Liver (tissue), 9 donors: Measurements from ENCODE around the gene C1GALT1C1. TPM values are rescaled to one million over a fixed set of nuclear protein-coding genes. Genes with fewer than 3 reads are reported as not detected.

Experiments used
- DNase-seq: peaks from one replicate; pipeline ENCODE4 v3.0.0-alpha.2; 2017; ENCODE audit warnings: low spot score
- H3K27ac ChIP-seq, 2 donors: one replicate each; pipeline ENCODE4 v1.7.0; 2013; ENCODE audit warnings: inconsistent platforms in 2 of 2, low read length in 2 of 2, control low read depth in 1 of 2, low read depth in 1 of 2, mild to moderate bottlenecking in 1 of 2
- H3K27me3 ChIP-seq, 4 donors: one replicate each; pipeline versions ENCODE4 v1.6.1 to v1.7.0; 2013; ENCODE audit warnings: low read length in 3 of 4, inconsistent platforms in 1 of 4, mild to moderate bottlenecking in 1 of 4, moderate library complexity in 1 of 4; ENCODE audit not compliant: control insufficient read depth in 4 of 4, insufficient read depth in 4 of 4
- H3K36me3 ChIP-seq, 4 donors: one replicate each; pipeline versions ENCODE4 v1.6.1 to v1.7.0; 2013; ENCODE audit warnings: low read length in 3 of 4, mild to moderate bottlenecking in 3 of 4, low read depth in 1 of 4, moderate library complexity in 1 of 4; ENCODE audit not compliant: control insufficient read depth in 4 of 4, insufficient read depth in 3 of 4
- H3K4me1 ChIP-seq, 4 donors: one replicate each; pipeline versions ENCODE4 v1.6.1 to v1.7.0; 2013; ENCODE audit warnings: low read length in 3 of 4, mild to moderate bottlenecking in 3 of 4, moderate library complexity in 1 of 4; ENCODE audit not compliant: control insufficient read depth in 4 of 4, insufficient read depth in 4 of 4
- H3K4me3 ChIP-seq, 3 donors: one replicate each; pipeline versions ENCODE4 v1.6.1 to v1.7.0; 2013; ENCODE audit warnings: low read length in 3 of 3, control low read depth in 1 of 3, low read depth in 1 of 3, mild to moderate bottlenecking in 1 of 3
- H3K9ac ChIP-seq, 2 donors: one replicate each; pipeline ENCODE4 v1.7.0; 2013; ENCODE audit warnings: low read length in 2 of 2, mild to moderate bottlenecking in 2 of 2, moderate library complexity in 2 of 2, control low read depth in 1 of 2, low read depth in 1 of 2
- H3K9me3 ChIP-seq, 4 donors: one replicate each; pipeline versions ENCODE4 v1.6.1 to v1.7.0; 2013; ENCODE audit warnings: low read length in 3 of 4; ENCODE audit not compliant: control insufficient read depth in 4 of 4
- FOXA2 ChIP-seq: IDR thresholded peaks from 2 replicates; pipeline ENCODE4 v1.6.1; 2016; ENCODE audit warnings: antibody characterized with exemption
- GABPA ChIP-seq, 2 donors: IDR thresholded peaks in 1 of 2; conservative IDR thresholded peaks in 1 of 2; 2 replicates each; pipeline ENCODE4 v1.6.1; 2016; ENCODE audit warnings: antibody characterized with exemption in 2 of 2, mild to moderate bottlenecking in 1 of 2, moderate library complexity in 1 of 2
- HNF4A ChIP-seq, 2 donors: conservative IDR thresholded peaks; 2 replicates each; pipeline ENCODE4 v1.6.1; 2016; ENCODE audit warnings: antibody characterized with exemption in 2 of 2, mild to moderate bottlenecking in 2 of 2
- HNF4G ChIP-seq: IDR thresholded peaks from 2 replicates; pipeline ENCODE4 v1.6.1; 2016; ENCODE audit warnings: antibody characterized with exemption
- JUND ChIP-seq, 2 donors: IDR thresholded peaks; 2 replicates each; pipeline ENCODE4 v1.6.1; 2016; ENCODE audit warnings: antibody characterized with exemption in 2 of 2
- NR2F2 ChIP-seq: IDR thresholded peaks from 2 replicates; pipeline ENCODE4 v1.6.1; 2016; ENCODE audit warnings: antibody characterized with exemption
- RAD21 ChIP-seq, 2 donors: IDR thresholded peaks; 2 replicates each; pipeline ENCODE4 v1.6.1; 2016; ENCODE audit warnings: antibody characterized with exemption in 2 of 2, mild to moderate bottlenecking in 2 of 2
- RXRA ChIP-seq, 2 donors: IDR thresholded peaks; 2 replicates each; pipeline ENCODE4 v1.6.1; 2017 to 2018; ENCODE audit warnings: antibody characterized with exemption in 2 of 2, mild to moderate bottlenecking in 1 of 2
- SP1 ChIP-seq: IDR thresholded peaks from 2 replicates; pipeline ENCODE4 v1.6.1; 2018; ENCODE audit warnings: antibody characterized with exemption, mild to moderate bottlenecking
- TAF1 ChIP-seq: conservative IDR thresholded peaks from 2 replicates; pipeline ENCODE4 v1.6.1; 2016; ENCODE audit warnings: antibody characterized with exemption, mild to moderate bottlenecking
- YY1 ChIP-seq: IDR thresholded peaks from 2 replicates; pipeline ENCODE4 v1.6.1; 2016; ENCODE audit warnings: antibody characterized with exemption, mild to moderate bottlenecking
- WGBS: extraction: QIAGEN DNeasy Blood & Tissue Kit; methylation state at CpG from one replicate; pipeline ENCODE4 v1.1.7; 2013; 5-methylcytosine and 5-hydroxymethylcytosine counted together
- polyA plus RNA-seq, 2 donors: library from polyadenylated mRNA; stranded (reverse) in 1 of 2; unstranded in 1 of 2; fragments of 200-250 nt in 1 of 2; fragments of >200 nt in 1 of 2; fragmentation: Nextera tagmentation in 1 of 2; extraction: Ambion mirVana in 1 of 2; gene quantifications; one replicate each; pipeline versions ENCODE4 v1.2.1 to v1.2.3, GENCODE V29; 2013 to 2015
- total RNA-seq, 2 donors: library from RNA; depleted of rRNA; stranded (reverse); fragments of >200 nt; gene quantifications; one replicate each; pipeline ENCODE4 v1.2.3, GENCODE V29; 2014
- TF ChIP-seq, protein P1 (sequence below): IDR thresholded peaks from 2 replicates; pipeline ENCODE4 v1.6.1; 2016; ENCODE audit warnings: antibody characterized with exemption, mild to moderate bottlenecking
- TF ChIP-seq, protein P2 (sequence below): IDR thresholded peaks from 2 replicates; pipeline ENCODE4 v1.6.1; 2016; ENCODE audit warnings: antibody characterized with exemption
- TF ChIP-seq, protein P3 (sequence below): IDR thresholded peaks from 2 replicates; pipeline ENCODE4 v1.6.1; 2016; ENCODE audit warnings: antibody characterized with exemption
- TF ChIP-seq, protein P4 (sequence below): IDR thresholded peaks from 2 replicates; pipeline ENCODE4 v1.6.1; 2016; ENCODE audit warnings: antibody characterized with exemption
- donor health status: healthy.
- donor health status: healthy.
- donor health status: healthy.
- donor health status: healthy.
- donor health status: healthy.

The C1GALT1C1 gene
- total RNA-seq, result 10 to 100 TPM; 18.9 to 24.3 TPM
- polyA plus RNA-seq, result 10 to 100 TPM; 16.8 to 25.9 TPM

DNA sequence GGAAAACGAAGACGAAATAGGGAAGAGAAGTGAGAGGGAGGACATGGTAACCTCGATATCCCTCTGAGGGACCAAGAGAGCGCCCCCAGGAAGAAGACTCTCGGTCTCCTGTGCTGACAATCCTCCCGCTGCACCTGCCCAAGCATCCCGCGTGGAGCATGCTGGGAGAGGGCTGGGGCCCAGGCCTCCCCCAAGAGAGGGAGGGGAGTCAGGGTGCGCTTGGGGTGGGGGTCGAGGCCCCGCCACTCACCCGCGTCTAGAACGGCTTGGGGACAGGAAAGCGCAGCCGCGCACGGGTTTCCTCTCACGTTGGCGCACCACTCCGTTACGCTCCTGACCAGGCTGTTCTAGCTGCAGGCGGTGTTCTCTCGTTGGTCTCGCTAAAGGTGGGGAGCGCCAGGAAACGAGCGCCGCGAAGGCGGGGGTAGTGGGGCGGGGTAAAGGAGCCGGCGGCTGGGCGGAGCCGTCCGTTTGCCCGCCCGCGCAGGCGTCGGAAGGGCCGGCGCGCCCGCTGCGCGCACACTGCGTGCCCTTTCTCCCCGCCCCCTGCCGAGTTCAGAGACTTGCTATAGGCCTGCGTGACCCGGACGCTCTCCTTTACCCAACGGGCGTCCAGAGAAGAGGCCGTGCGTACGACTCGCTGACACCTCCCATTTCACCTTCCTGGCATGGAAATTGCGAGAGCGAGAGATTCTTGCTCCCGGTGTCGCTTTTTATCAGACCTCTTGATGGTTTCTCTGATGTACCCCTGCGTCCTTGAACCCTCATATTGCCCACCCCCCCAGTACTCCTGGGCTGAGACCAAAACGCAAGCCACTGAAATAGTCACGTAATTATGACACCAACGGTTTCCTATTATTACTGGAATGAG lies at the start of gene C1GALT1C1:
TSS of gene C1GALT1C1 (minus strand) at position 388 of the 871 bp plus-strand sequence. CDS start 2,888 bp downstream, outside the sequence.
- DNase-seq, result peak; percentile 87
- Histone ChIP-seq H3K36me3 (no peaks in the 10 kb centered on the region), H3K4me3 (peak within 1 kb of the TSS; percentile 55 to 82 (median 82)), H3K9me3 (no peaks in the 10 kb centered on the region), H3K27ac (peak within 1 kb of the TSS; percentile 89 to 97), H3K9ac (peak within 1 kb of the TSS; percentile 56 to 96), H3K4me1 (peaks cover 0 to 2% (median 1%) of the 10 kb centered on the region in 4 donors), H3K27me3 (no peaks in the 10 kb centered on the region)
- peak in 1 of 2 donors; percentile 20 for TF ChIP-seq GABPA (IDR thresholded peaks at IDR 0.05 in 1 of 2, conservative IDR thresholded peaks at IDR 0.05 in 1 of 2)
- TF ChIP-seq, protein P1, sequence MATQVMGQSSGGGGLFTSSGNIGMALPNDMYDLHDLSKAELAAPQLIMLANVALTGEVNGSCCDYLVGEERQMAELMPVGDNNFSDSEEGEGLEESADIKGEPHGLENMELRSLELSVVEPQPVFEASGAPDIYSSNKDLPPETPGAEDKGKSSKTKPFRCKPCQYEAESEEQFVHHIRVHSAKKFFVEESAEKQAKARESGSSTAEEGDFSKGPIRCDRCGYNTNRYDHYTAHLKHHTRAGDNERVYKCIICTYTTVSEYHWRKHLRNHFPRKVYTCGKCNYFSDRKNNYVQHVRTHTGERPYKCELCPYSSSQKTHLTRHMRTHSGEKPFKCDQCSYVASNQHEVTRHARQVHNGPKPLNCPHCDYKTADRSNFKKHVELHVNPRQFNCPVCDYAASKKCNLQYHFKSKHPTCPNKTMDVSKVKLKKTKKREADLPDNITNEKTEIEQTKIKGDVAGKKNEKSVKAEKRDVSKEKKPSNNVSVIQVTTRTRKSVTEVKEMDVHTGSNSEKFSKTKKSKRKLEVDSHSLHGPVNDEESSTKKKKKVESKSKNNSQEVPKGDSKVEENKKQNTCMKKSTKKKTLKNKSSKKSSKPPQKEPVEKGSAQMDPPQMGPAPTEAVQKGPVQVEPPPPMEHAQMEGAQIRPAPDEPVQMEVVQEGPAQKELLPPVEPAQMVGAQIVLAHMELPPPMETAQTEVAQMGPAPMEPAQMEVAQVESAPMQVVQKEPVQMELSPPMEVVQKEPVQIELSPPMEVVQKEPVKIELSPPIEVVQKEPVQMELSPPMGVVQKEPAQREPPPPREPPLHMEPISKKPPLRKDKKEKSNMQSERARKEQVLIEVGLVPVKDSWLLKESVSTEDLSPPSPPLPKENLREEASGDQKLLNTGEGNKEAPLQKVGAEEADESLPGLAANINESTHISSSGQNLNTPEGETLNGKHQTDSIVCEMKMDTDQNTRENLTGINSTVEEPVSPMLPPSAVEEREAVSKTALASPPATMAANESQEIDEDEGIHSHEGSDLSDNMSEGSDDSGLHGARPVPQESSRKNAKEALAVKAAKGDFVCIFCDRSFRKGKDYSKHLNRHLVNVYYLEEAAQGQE, result peak; percentile 80
- peak; percentile 71 for TF ChIP-seq YY1
- TF ChIP-seq HNF4A (conservative IDR thresholded peaks at IDR 0.05), result no peak
- TF ChIP-seq RXRA (IDR thresholded peaks at IDR 0.05), result peak in 1 of 2 donors; percentile 45
- peak; percentile 31 for TF ChIP-seq TAF1
- TF ChIP-seq, protein P2, sequence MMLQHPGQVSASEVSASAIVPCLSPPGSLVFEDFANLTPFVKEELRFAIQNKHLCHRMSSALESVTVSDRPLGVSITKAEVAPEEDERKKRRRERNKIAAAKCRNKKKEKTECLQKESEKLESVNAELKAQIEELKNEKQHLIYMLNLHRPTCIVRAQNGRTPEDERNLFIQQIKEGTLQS, result no peak
- TF ChIP-seq FOXA2, result no peak
- peak; percentile 43 for TF ChIP-seq SP1
- under 1% methylated on average over 68 of the region's 68 CpGs for WGBS

DNA sequence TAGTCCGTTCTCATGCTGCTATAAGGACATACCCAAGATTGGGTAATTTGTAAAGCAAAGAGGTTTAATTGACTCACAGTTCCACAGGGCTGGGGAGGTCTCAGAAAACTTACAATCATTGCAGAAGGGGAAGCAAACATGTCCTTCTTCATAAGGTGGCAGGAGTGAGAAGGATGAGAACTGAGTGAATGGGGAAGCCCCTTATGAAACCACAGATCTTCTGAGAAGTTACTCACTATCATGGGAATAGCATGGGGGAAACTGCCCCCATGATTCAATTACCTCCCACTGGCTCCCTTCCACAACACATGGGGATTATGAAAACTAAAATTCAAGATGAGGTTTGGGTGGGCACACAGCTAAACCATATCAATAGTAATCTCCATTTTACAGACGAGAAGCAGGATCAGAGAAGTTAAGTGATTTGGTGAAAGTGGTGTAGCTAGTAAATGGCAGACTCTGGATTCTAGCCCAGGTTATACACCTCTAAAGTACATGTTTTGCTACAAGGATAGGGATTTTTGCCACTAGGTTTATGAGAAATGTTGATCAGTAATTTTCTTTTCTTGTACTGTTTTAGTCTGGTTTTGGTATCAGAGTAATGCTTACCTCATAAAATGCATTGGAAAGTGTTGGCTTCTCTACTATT lies 47.3 kb upstream of the C1GALT1C1 start:
- Histone ChIP-seq H3K9ac (no peak overlapping the region), H3K36me3 (no peaks in the 10 kb centered on the region), H3K4me3 (no peak overlapping the region), H3K27me3 (peaks cover 0 to 2% (median 0%) of the 10 kb centered on the region in 4 donors), H3K4me1 (peaks cover 0 to 1% (median 0%) of the 10 kb centered on the region in 4 donors), H3K27ac (no peak overlapping the region), H3K9me3 (no peaks in the 10 kb centered on the region)
- 86% methylated on average over 2 of the region's 2 CpGs for WGBS
- TF ChIP-seq GABPA (IDR thresholded peaks at IDR 0.05 in 1 of 2, conservative IDR thresholded peaks at IDR 0.05 in 1 of 2), result no peak
- TF ChIP-seq TAF1, result no peak
- TF ChIP-seq NR2F2, result no peak
- DNase-seq, result no peak

DNA sequence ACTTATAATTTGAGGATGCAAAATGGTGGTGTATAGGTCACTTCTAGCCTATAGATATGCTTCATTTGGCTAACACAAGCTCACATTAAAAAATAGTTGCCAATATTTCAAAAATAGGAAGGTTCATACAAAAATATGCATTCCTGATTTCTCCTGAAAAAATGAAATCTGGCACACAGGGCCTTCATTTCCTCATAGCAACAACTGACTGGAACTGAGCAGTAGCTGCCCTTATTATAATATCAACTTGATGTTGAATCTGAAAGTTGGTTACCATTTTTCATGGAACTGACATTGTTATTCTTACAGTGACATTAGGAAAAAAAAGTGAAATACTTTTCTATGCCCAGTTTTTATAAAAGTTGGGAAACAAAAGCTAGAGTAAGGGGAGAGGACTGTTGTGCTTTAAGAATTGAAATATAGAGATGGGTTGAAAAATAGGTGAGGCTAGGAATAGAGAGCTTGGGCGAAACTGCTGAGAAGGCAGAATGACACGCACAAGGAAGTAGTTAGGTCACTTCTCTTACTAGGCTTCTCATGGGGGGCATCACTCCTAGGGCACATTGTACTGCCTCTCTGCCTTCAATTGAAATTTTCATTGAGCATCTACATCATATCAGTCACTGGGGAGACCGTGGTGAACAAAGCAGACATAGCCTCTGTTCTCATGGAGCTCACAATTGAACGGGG lies 43.1 kb upstream of the C1GALT1C1 start:
- Histone ChIP-seq H3K4me3 (no peak overlapping the region), H3K27ac (peak overlapping the region; percentile 13 to 57), H3K9ac (no peak overlapping the region), H3K9me3 (no peaks in the 10 kb centered on the region), H3K27me3 (no peaks in the 10 kb centered on the region), H3K36me3 (no peaks in the 10 kb centered on the region), H3K4me1 (peaks cover 0 to 3% (median 0%) of the 10 kb centered on the region in 4 donors)
- 96% methylated on average over 4 of the region's 4 CpGs for WGBS
- no peak for DNase-seq
- no peak for TF ChIP-seq SP1
- no peak for TF ChIP-seq JUND (IDR thresholded peaks at IDR 0.05)
- no peak for TF ChIP-seq HNF4G
- TF ChIP-seq, protein P3, sequence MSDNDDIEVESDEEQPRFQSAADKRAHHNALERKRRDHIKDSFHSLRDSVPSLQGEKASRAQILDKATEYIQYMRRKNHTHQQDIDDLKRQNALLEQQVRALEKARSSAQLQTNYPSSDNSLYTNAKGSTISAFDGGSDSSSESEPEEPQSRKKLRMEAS, result no peak
- TF ChIP-seq GABPA (IDR thresholded peaks at IDR 0.05 in 1 of 2, conservative IDR thresholded peaks at IDR 0.05 in 1 of 2), result no peak
- no peak for TF ChIP-seq YY1
- TF ChIP-seq, protein P4, sequence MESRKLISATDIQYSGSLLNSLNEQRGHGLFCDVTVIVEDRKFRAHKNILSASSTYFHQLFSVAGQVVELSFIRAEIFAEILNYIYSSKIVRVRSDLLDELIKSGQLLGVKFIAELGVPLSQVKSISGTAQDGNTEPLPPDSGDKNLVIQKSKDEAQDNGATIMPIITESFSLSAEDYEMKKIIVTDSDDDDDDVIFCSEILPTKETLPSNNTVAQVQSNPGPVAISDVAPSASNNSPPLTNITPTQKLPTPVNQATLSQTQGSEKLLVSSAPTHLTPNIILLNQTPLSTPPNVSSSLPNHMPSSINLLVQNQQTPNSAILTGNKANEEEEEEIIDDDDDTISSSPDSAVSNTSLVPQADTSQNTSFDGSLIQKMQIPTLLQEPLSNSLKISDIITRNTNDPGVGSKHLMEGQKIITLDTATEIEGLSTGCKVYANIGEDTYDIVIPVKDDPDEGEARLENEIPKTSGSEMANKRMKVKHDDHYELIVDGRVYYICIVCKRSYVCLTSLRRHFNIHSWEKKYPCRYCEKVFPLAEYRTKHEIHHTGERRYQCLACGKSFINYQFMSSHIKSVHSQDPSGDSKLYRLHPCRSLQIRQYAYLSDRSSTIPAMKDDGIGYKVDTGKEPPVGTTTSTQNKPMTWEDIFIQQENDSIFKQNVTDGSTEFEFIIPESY, result no peak
- TF ChIP-seq RAD21 (IDR thresholded peaks at IDR 0.05), result no peak
